Upper lobe of right lung (tissue), 1 donor: Measurements from ENCODE around the gene CPNE9. TPM values are rescaled to one million over a fixed set of nuclear protein-coding genes. Genes with fewer than 3 reads are reported as not detected.

Experiments used
- ATAC-seq: fragments of 200-7000 bp; cut with Tn5 transposase; one replicate; pipeline ENCODE4 v1.9.1; 2020; ENCODE audit warnings: mild to moderate bottlenecking, moderate library complexity
- DNase-seq: peaks from one replicate; pipeline ENCODE4 v3.0.0-alpha.2; 2020
- H3K27ac ChIP-seq: fragments of 200-600 bp; one replicate; pipeline ENCODE4 v1.8.0; 2022
- H3K27me3 ChIP-seq: fragments of 200-600 bp; one replicate; pipeline ENCODE4 v1.8.0; 2022; ENCODE audit warnings: mild to moderate bottlenecking
- H3K36me3 ChIP-seq: fragments of 200-600 bp; one replicate; pipeline ENCODE4 v1.8.0; 2022
- H3K4me1 ChIP-seq: fragments of 200-600 bp; one replicate; pipeline ENCODE4 v1.8.0; 2022
- H3K4me3 ChIP-seq: fragments of 200-600 bp; one replicate; pipeline ENCODE4 v1.8.0; 2022; ENCODE audit warnings: mild to moderate bottlenecking
- H3K9me3 ChIP-seq: fragments of 200-600 bp; one replicate; pipeline ENCODE4 v1.8.0; 2022
- CTCF ChIP-seq: fragments of 200-600 bp; IDR thresholded peaks from one replicate; pipeline ENCODE4 v1.8.0; 2022; ENCODE audit warnings: antibody characterized with exemption
- intact Hi-C: fragments of 100-400 bp; cut with DNase I; formaldehyde crosslinking; loops from one replicate; pipeline ENCODE4 v1.11.0; 2022
- total RNA-seq: library from RNA; stranded (reverse); fragmentation: NEBNext Ultra II Directional; extraction: Animal tissue kit (Norgen Biotek cat#: 25700); gene quantifications from one replicate; pipeline ENCODE4 v1.2.1, GENCODE V29; 2021
- donor health status: DM: no; HTN: yes; CAD: no; lungs with severe emphysema.

Gene CPNE9
- total RNA-seq, 1 donor from 2014 or later, result 0.90 TPM

GRCh38 chr3:9754678-9755077 is 51.0 kb downstream of the CPNE9 start:
- DNase-seq (no peak), ATAC-seq (no peak)
- peaks cover 21% of the 10 kb centered on the region for H3K4me1 ChIP-seq
- no peaks in the 10 kb centered on the region for H3K9me3 ChIP-seq
- no peak overlapping the region for H3K27ac ChIP-seq
- intact Hi-C loops, result no loop called here
- peaks cover 72% of the 10 kb centered on the region for H3K36me3 ChIP-seq
- no peak for TF ChIP-seq CTCF
- no peak overlapping the region for H3K4me3 ChIP-seq
- no peaks in the 10 kb centered on the region for H3K27me3 ChIP-seq

- H3K27me3 ChIP-seq, result no peaks in the 10 kb centered on the region
- intact Hi-C loops, result no loop called here
- H3K9me3 ChIP-seq, result no peaks in the 10 kb centered on the region
- DNase-seq, result no peak
- no peak overlapping the region for H3K4me3 ChIP-seq
- peaks cover 8% of the 10 kb centered on the region for H3K4me1 ChIP-seq
- no peak overlapping the region for H3K27ac ChIP-seq
- no peak for TF ChIP-seq CTCF
- H3K36me3 ChIP-seq, result peaks cover 77% of the 10 kb centered on the region
- ATAC-seq, result no peak
Observed at GRCh38 chr3:9757427-9757826, 53.8 kb downstream of the CPNE9 start.

GRCh38 chr3:9760779-9761505 is 57.3 kb downstream of the CPNE9 start:
- no peak for DNase-seq
- H3K4me3 ChIP-seq, result no peak overlapping the region
- no peaks in the 10 kb centered on the region for H3K4me1 ChIP-seq
- no peak for ATAC-seq
- no peaks in the 10 kb centered on the region for H3K27me3 ChIP-seq
- no peak for TF ChIP-seq CTCF
- intact Hi-C loops, result no loop called here
- H3K27ac ChIP-seq, result no peak overlapping the region
- H3K9me3 ChIP-seq, result no peaks in the 10 kb centered on the region
- H3K36me3 ChIP-seq, result peaks cover 72% of the 10 kb centered on the region

- H3K36me3 ChIP-seq, result peaks cover 67% of the 10 kb centered on the region
- no peak for TF ChIP-seq CTCF
- no peak for DNase-seq
Observed at GRCh38 chr3:9761919-9762318, 58.3 kb downstream of the CPNE9 start.

GRCh38 chr3:9762871-9763270 is 59.2 kb downstream of the CPNE9 start:
- Histone ChIP-seq H3K4me1 (peaks cover 4% of the 10 kb centered on the region), H3K27me3 (no peaks in the 10 kb centered on the region), H3K27ac (no peak overlapping the region), H3K9me3 (no peaks in the 10 kb centered on the region), H3K36me3 (peaks cover 57% of the 10 kb centered on the region), H3K4me3 (no peak overlapping the region)
- intact Hi-C loops, result no loop called here
- ATAC-seq (no peak), DNase-seq (no peak)
- TF ChIP-seq CTCF, result no peak

More at GRCh38 chr3:9761919-9762318, 58.3 kb downstream of the CPNE9 start:
- no peaks in the 10 kb centered on the region for H3K4me1 ChIP-seq
- no peak overlapping the region for H3K4me3 ChIP-seq
- no peak overlapping the region for H3K27ac ChIP-seq
- H3K27me3 ChIP-seq, result no peaks in the 10 kb centered on the region
- intact Hi-C loops, result no loop called here
- no peaks in the 10 kb centered on the region for H3K9me3 ChIP-seq
- ATAC-seq, result no peak

- Histone ChIP-seq H3K4me3 (no peak overlapping the region), H3K27me3 (no peaks in the 10 kb centered on the region), H3K36me3 (peaks cover 28% of the 10 kb centered on the region), H3K4me1 (peaks cover 22% of the 10 kb centered on the region), H3K27ac (no peak overlapping the region), H3K9me3 (no peaks in the 10 kb centered on the region)
- ATAC-seq, result no peak
- intact Hi-C loops, result no loop called here
- no peak for DNase-seq
- TF ChIP-seq CTCF, result no peak
Observed at GRCh38 chr3:9765865-9766264, 62.2 kb downstream of the CPNE9 start.
